HUDEP-2 (cell line): ENCODE measurements around the gene RPS6KB1.
"Not testable (repeated sequence)": the region's sequence is repeated elsewhere in the genome, so short reads cannot be mapped to it uniquely, and the experiment has no call there.

Source experiments
- DNase-seq, 76 experiments: peaks; one replicate each; lab custom pipeline; 2025; ENCODE audit not compliant: unreplicated experiment in 76 of 76; lab: John Stamatoyannopoulos, UW

The RPS6KB1 gene

GRCh38 chr17:59892924-59893675 is at the start of gene RPS6KB1, which contains the start of gene TUBD1:
TSS of gene RPS6KB1 (plus strand) at chr17:59893121. CDS start at chr17:59893185, 64 bp downstream.
TSS of gene TUBD1 (minus strand) at chr17:59892943. CDS start at chr17:59891002, 1,941 bp downstream.
- peak; percentile 39 to 99 (median 93) for DNase-seq

GRCh38 chr17:59844884-59845594 is 47.9 kb upstream of the RPS6KB1 start:
- no peak for DNase-seq

GRCh38 chr17:59845595-59846393 is 47.1 kb upstream of the RPS6KB1 start:
- peak in 2 of 76 experiments; percentile 10 for DNase-seq

GRCh38 chr17:59846394-59847165 is 46.3 kb upstream of the RPS6KB1 start:
- DNase-seq, result no peak

DNA sequence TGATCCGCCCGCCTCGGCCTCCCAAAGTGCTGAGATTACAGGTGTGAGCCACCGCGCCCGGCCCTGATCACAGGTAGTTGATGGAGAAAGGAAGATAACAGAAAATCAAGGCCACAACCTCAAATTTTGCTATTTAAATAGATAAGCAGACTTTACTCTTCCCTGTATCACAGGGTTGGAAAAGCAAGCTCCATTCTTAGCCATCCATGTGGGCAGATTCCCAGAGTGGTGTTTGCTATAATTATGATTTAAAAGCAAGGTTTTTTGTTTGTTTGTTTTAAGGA is 44.6 kb upstream of the RPS6KB1 start:
- no peak for DNase-seq

DNA sequence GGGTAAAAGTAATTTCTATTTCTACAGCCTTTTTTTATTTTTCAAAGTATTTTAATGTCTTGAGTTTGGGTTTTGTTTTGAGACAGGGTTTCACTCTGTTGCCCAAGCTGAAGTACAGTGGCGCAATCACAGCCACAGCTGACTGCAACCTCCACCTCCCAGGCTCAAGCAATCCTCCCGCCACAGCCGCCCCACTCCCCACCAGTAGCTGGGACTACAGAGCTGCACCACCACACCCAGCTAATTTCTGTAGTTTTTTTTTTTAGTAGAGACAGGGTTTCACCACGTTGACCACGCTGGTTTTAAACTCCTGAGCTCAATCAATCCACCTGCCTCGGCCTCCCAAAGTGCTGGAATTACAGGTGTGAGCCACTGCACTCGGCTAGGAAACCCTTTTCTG is 44.1 kb upstream of the RPS6KB1 start:
- DNase-seq, result peak in 1 of 76 experiments; percentile 3

DNA sequence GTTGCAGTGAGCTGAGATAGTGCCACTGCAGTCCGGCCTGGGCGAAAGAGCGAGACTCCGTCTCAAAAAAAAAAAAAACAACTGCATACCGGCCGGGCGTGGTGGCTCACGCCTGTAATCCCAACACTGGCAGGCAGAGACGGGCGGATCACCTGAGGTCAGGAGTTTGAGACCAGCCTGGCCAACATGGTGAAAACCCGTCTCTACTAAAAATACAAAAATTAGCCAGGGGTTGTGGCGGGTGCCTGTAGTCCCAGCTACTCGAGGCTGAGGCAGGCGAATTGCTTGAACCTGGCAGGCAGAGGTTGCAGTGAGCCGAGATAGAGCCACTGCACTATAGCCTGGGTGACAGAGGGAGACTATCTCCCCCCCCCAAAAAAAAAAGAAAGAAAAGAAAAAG is 42.6 kb upstream of the RPS6KB1 start:
- not testable (repeated sequence) for DNase-seq

GRCh38 chr17:59851439-59852375 is 41.2 kb upstream of the RPS6KB1 start:
- no peak for DNase-seq

DNA sequence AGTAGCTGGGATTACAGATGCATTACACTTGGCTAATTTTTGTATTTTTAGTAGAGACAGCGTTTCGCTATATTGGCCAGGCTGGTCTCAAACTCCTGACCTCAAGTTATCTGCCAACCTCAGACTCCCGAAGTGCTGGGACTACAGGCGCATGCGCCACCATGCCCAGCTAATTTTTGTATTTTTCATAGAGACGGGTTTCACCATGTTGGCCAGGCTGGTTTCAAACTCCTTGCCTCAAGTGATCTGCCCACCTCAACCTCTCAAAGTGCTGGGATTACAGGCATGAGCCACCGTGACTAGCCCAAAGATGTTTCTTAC is 40.1 kb upstream of the RPS6KB1 start:
- DNase-seq, result not testable (repeated sequence)

DNA sequence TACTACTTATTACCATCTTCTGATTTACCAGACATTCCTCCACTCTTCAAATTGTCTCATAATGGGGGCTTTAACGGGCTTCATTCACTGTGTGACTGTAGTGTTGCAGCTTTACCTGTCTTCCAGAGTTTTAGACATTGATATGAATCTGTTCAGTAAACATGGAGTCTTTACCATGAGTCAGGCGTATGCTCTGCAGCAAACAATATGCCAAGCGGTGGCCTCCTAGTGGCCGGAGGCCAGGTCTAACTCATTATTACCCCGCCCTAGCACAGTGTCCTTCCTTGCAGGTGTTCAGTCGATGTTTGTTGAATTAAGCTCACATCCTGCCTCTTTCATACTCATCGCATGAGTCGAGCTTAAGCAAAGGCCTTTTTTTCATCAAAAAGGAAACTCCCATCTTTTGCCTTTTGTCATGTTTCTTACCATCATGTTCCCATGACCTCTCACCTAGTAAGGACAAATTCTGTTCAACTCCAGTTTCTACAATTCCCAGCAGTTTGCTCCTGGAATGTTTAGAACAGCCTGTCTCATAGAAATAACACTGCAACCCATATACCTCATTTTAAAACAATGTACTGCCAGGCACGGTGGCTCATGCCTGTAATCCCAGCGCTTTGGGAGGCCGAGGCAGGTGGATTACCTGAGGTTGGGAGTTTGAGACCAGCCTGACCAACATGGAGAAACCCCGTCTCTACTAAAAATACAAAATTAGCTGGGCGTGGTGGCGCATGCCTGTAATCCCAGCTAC is 39.6 kb upstream of the RPS6KB1 start:
- peak in 7 of 76 experiments; percentile 3 to 35 (median 17) for DNase-seq

DNA sequence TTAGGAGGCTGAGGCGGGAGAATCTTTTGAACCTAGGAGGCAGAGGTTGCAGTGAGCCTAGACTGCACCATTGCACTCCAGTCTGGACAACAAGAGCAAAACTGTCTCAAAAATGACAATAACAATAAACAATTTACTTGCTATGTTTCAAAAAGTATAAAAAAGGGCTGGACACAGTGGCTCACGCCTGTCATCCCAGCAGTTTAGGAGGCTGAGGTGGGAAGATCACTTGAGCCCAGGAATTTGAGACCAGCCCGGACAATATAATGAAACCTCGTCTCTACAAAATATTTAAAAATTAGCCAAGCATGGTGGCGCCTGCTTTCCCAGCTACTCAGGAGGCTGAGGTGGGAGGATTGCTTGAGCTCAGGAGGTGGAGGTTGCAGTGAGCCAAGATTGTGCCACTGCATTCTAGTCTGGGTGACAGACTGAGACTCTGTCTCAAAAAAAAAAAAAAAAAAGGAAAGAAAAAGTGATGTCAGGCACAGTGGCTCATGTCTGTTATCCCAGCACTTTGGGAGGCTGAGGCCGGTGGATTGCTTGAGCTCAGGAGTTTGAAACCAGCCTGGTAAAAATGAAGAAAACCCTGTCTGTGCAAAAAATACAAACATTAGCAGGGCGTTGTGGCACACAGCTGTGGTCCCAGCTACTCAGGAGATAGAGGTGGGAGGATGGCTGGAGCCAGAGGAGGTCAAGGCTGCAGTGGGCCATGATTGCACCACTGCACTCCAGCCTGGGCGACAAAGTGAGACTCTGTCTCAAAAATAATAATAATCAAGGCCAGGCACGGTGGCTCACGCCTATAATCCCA is 38.8 kb upstream of the RPS6KB1 start:
- not testable (repeated sequence) for DNase-seq

DNA sequence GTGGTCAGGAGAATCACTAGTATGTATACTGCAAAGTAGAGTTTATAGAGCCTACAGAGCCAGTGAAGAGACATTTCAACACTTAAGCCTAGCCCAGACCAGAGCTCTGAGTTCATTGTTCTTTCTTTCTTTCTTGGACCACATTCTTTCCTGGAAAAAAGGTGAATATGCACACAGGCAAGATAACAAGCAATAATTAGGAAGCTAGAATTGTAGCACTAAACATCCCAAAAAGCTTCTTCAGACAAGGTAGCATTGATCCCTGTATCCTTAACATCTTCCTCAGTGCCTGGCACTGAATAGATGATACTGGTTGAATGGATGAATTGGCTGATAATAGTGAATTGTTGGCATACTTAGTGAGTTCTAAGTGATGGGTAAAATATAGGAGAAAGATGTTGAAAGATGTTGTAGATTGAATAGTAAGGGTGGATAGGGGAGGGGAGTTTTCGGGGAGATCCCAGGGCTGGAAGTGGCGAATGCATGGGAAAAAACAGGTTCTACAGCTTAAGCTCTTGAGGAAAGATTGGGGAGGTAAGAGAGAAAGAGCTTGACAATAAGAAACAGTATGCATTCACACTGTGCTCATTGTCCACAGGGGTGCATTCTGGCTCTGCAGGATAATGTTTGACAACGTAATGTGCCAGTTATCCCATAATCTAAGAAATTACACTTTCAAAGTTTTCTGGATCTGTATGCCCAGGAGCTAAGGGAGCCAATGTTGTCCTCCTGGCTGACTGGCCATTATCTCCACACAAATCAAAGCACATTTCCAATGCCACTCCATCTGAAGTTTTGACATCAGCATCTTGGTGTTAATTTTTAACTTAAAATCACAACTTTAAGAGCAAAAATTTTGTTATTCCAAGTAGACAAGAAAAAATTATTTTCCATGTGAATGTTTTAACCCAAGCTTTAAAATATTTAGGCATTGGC is 35.8 kb upstream of the RPS6KB1 start:
- no peak for DNase-seq

- no peak for DNase-seq
Observed at GRCh38 chr17:59858167-59858816, 34.6 kb upstream of the RPS6KB1 start.

- DNase-seq, result no peak
Observed at GRCh38 chr17:59858932-59859331, 34.0 kb upstream of the RPS6KB1 start.

- DNase-seq, result peak in 11 of 76 experiments; percentile 7 to 48 (median 22)
Observed at GRCh38 chr17:59859444-59860025, 33.4 kb upstream of the RPS6KB1 start.

DNA sequence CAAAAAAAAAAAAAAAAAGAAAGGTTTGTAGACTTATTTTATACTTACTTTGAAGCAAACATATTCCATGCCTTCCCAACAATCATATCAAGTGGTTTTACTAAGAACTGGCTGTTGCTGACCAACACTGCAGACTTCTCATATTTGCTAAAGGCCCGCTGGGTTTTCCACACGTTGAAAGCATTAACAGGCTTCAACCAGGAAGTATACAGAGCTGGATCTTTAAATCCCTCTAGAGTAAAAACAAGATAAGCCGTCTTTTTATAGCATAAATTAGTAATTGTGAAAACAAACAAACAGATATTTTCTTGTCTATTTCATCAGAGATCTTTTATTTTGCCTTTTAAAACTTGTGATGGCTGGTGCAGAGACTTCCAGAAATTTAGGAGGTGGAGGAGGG is 29.3 kb upstream of the RPS6KB1 start:
- DNase-seq, result no peak
